Activated CD8-positive, alpha-beta memory T cell treated with anti-CD3 and anti-CD28 coated beads for 36 hours (primary cell): ENCODE results near the gene MAGEA6. TPM values are rescaled to one million over a fixed set of nuclear protein-coding genes. Genes with fewer than 3 reads are reported as not detected.
"Not testable (repeated sequence)": the region's sequence is repeated elsewhere in the genome, so short reads cannot be mapped to it uniquely, and the experiment has no call there.

Experiments
- CTCF ChIA-PET: fragments of 350-600 bp; sonication (Branson Sonifier 250); formaldehyde crosslinking; loops from one replicate; lab custom pipeline; 2021; ENCODE audit warnings: antibody characterized with exemption; lab: Charles Lee
- POLR2A ChIA-PET: fragments of 350-600 bp; sonication (Branson Sonifier 250); formaldehyde crosslinking; loops from one replicate; lab custom pipeline; 2021; ENCODE audit warnings: antibody characterized with exemption; lab: Charles Lee
- total RNA-seq, 2 experiments: library from RNA; stranded (reverse); gene quantifications; one replicate each; pipeline ENCODE4 v1.2.3, GENCODE V29; 2021

MAGEA6 gene
- total RNA-seq, 2 experiments from 2014 or later, result not detected

DNA sequence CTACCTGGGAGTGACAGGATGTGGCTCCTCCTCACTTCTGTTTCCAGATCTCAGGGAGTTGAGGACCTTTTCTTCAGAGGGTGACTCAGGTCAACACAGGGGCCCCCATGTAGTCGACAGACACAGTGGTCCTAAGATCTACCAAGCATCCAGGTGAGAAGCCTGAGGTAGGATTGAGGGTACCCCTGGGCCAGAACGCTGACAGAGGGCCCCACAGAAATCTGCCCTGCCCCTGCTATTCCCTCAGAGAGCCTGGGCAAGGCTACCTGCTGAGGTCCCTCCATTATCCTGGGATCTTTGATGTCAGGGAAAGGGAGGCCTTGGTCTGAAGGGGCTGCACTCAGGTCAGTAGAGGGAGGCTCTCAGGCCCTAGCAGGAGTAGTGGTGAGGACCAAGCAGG lies 34.4 kb downstream of the MAGEA6 start:
- ChIA-PET CTCF (no interaction called here), POLR2A (no interaction called here)

DNA sequence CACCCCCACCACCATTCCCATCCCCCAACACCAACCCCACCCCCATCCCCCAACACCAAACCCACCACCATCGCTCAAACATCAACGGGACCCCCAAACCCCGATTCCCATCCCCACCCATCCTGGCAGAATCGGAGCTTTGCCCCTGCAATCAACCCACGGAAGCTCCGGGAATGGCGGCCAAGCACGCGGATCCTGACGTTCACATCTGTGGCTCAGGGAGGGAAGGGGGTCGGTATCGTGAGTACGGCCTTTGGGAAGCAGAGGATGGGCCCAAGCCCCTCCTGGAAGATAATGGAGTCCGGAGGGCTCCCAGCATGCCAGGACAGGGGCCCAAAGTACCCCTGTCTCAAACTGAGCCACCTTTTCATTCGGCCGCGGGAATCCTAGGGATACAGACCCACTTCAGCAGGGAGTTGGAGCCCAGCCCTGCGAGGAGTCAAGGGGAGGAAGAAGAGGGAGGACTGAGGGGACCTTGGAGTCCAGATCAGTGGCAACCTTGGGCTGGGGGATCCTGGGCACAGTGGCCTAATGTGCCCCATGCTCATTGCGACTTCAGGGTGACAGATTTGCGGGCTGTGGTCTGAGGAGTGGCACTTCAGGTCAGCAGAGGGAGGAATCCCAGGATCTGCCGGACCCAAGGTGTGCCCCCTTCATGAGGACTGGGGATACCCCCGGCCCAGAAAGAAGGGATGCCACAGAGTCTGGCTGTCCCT lies 35.2 kb downstream of the MAGEA6 start:
- CTCF ChIA-PET, POLR2A ChIA-PET: not testable (repeated sequence)

DNA sequence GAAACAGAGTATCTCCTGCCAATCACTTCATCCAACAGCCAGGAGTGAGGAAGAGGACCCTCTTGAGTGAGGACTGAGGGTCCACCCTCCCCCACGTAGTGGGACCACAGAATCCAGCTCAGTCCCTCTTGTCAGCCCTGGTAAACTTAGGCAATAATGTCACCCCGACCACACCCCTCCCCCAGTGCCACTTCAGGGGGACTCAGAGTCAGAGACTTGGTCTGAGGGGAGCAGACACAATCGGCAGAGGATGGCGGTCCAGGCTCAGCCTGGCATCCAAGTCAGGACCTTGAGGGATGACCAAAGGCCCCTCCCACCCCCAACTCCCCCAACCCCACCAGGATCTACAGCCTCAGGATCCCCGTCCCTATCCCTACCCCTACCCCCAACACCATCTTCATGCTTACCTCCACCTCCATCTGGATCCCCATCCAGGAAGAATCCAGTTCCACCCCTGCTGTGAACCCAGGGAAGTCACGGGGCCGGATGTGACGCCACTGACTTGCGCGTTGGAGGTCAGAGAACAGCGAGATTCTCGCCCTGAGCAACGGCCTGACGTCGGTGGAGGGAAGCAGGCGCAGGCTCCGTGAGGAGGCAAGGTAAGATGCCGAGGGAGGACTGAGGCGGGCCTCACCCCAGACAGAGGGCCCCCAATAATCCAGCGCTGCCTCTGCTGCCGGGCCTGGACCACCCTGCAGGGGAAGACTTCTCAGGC lies 36.1 kb downstream of the MAGEA6 start, which contains the start of the genes CSAG1 and MAGEA12:
Gene CSAG1, minus strand, starts transcription at position 461 of the 715 bp plus-strand sequence. CDS start 1,261 bp downstream, outside the sequence.
Gene MAGEA12, plus strand, starts transcription at position 497 of the 715 bp plus-strand sequence. CDS start 2,405 bp downstream, outside the sequence.
- ChIA-PET CTCF (no interaction called here), POLR2A (no interaction called here)

DNA sequence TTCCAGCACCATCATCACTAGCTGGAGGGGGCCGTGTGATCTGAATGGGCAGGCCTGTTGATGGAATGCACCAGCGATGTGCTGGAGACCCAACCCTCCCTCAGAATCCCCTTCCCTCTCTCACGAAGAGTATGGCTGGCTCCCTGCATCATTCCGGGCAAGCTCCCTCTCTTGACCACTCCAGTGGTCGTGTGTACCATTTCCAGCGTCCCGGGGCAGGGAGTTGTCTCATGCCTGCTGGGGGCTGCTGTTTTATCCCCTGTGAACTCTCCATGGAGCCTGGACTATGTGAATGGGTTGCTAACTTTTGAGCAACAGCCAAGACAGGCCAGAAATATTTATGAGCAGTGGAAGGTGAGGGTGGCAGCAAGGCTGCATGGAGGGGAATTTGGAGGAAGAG lies 44.1 kb downstream of the MAGEA6 start:
- ChIA-PET CTCF (no interaction called here), POLR2A (no interaction called here)

Other genes with a start within 250 kb of the MAGEA6 start
- gene GABRQ, start 131.8 kb downstream of the MAGEA6 start, total RNA-seq, result not detected
- gene MAGEA3, start 70.9 kb downstream of the MAGEA6 start, total RNA-seq, result not detected
- not detected for gene CSAG2, start 60.4 kb downstream of the MAGEA6 start, total RNA-seq
- not detected for gene MAGEA2B, start 55.1 kb downstream of the MAGEA6 start, total RNA-seq
- gene CSAG1, start 36.0 kb downstream of the MAGEA6 start, total RNA-seq, result not detected
- not detected for gene MAGEA12, start 35.9 kb downstream of the MAGEA6 start, total RNA-seq
- not detected for gene MAGEA2, start 15.8 kb downstream of the MAGEA6 start, total RNA-seq
- not detected for gene CSAG3, start 10.5 kb downstream of the MAGEA6 start, total RNA-seq
- 10 to 100 TPM; 12.3 to 12.9 TPM for gene CETN2, start 61.1 kb upstream of the MAGEA6 start, total RNA-seq
- 10 to 100 TPM; 22.9 to 23.6 TPM for gene NSDHL, start 61.4 kb upstream of the MAGEA6 start, total RNA-seq
- under 1 TPM; 0.75 to 0.95 TPM for gene ZNF185, start 128.4 kb upstream of the MAGEA6 start, total RNA-seq
- gene PNMA5, start 224.4 kb upstream of the MAGEA6 start, total RNA-seq, result not detected